Measurements from ENCODE around the gene DIRAS3. TPM values are rescaled to one million over a fixed set of nuclear protein-coding genes. Genes with fewer than 3 reads are reported as not detected.

The DIRAS3 gene
- total RNA-seq, 2 donors from 2014 or later: 0.42 to 0.69 TPM

GRCh38 chr1:68024635-68025338 lies 25.6 kb downstream of the DIRAS3 start:
- no peak overlapping the region for H3K4me3 ChIP-seq
- TF ChIP-seq, protein P1, sequence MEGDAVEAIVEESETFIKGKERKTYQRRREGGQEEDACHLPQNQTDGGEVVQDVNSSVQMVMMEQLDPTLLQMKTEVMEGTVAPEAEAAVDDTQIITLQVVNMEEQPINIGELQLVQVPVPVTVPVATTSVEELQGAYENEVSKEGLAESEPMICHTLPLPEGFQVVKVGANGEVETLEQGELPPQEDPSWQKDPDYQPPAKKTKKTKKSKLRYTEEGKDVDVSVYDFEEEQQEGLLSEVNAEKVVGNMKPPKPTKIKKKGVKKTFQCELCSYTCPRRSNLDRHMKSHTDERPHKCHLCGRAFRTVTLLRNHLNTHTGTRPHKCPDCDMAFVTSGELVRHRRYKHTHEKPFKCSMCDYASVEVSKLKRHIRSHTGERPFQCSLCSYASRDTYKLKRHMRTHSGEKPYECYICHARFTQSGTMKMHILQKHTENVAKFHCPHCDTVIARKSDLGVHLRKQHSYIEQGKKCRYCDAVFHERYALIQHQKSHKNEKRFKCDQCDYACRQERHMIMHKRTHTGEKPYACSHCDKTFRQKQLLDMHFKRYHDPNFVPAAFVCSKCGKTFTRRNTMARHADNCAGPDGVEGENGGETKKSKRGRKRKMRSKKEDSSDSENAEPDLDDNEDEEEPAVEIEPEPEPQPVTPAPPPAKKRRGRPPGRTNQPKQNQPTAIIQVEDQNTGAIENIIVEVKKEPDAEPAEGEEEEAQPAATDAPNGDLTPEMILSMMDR (IDR thresholded peaks at IDR 0.05): no peak
- H3K36me3 ChIP-seq: no peaks in the 10 kb centered on the region
- no peaks in the 10 kb centered on the region for H3K27me3 ChIP-seq
- H3K9me3 ChIP-seq: no peaks in the 10 kb centered on the region
- H3K4me1 ChIP-seq: no peaks in the 10 kb centered on the region
- no peak overlapping the region for H3K27ac ChIP-seq
- intact Hi-C loops (cut with DNase I): no loop called here
- DNase-seq: no peak
- H3K9ac ChIP-seq (ENCODE audit: low read depth in 2 of 2, low read length in 2 of 2): no peak overlapping the region

GRCh38 chr1:68016381-68016780 lies 34.0 kb downstream of the DIRAS3 start:
- Histone ChIP-seq H3K9ac (ENCODE audit: low read depth in 2 of 2, low read length in 2 of 2) (no peak overlapping the region), H3K27ac (no peak overlapping the region), H3K9me3 (no peaks in the 10 kb centered on the region), H3K27me3 (no peaks in the 10 kb centered on the region), H3K36me3 (no peaks in the 10 kb centered on the region), H3K4me1 (no peaks in the 10 kb centered on the region), H3K4me3 (no peak overlapping the region)
- TF ChIP-seq, protein P1 (IDR thresholded peaks at IDR 0.05): no peak
- DNase-seq: no peak
- intact Hi-C loops (cut with DNase I): loop anchor here (10.0 kb wide), 1 partner anchor 162 kb away; no protein-coding TSS in a partner anchor

GRCh38 chr1:68015971-68016370 lies 34.5 kb downstream of the DIRAS3 start:
- intact Hi-C loops (cut with DNase I): loop anchor here (10.0 kb wide), 1 partner anchor 161 kb away; no protein-coding TSS in a partner anchor
- H3K27me3 ChIP-seq: no peaks in the 10 kb centered on the region
- no peaks in the 10 kb centered on the region for H3K36me3 ChIP-seq
- TF ChIP-seq, protein P1 (IDR thresholded peaks at IDR 0.05): no peak
- no peak overlapping the region for H3K27ac ChIP-seq
- no peaks in the 10 kb centered on the region for H3K4me1 ChIP-seq
- no peak overlapping the region for H3K9ac ChIP-seq (ENCODE audit: low read depth in 2 of 2, low read length in 2 of 2)
- H3K9me3 ChIP-seq: no peaks in the 10 kb centered on the region
- no peak for DNase-seq
- no peak overlapping the region for H3K4me3 ChIP-seq

DNA sequence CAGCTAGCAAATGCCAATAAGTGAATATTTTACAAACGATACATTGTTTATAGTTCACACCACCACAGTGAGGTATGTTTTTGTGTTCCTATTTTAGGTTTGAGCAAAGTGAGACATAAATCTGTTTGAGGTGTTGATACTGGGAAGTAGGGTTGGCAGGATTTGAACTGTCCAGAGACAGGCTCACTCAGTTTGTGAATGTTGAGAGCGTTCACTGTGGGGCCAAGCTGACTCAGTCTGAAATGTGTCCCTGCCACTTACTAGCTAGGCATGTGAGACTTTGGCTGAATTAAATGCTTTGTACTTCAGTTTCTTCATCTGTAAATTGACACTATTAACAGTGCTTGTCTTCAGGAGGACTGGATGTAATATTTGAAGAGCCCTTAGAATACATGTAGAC lies 35.1 kb downstream of the DIRAS3 start:
- no peaks in the 10 kb centered on the region for H3K36me3 ChIP-seq
- no peak overlapping the region for H3K27ac ChIP-seq
- no peaks in the 10 kb centered on the region for H3K4me1 ChIP-seq
- no peaks in the 10 kb centered on the region for H3K9me3 ChIP-seq
- intact Hi-C loops (cut with DNase I): loop anchor here (10.0 kb wide), 1 partner anchor 161 kb away; no protein-coding TSS in a partner anchor
- no peak overlapping the region for H3K9ac ChIP-seq (ENCODE audit: low read depth in 2 of 2, low read length in 2 of 2)
- DNase-seq: no peak
- TF ChIP-seq, protein P1 (IDR thresholded peaks at IDR 0.05): no peak
- no peak overlapping the region for H3K4me3 ChIP-seq
- H3K27me3 ChIP-seq: no peaks in the 10 kb centered on the region

DNA sequence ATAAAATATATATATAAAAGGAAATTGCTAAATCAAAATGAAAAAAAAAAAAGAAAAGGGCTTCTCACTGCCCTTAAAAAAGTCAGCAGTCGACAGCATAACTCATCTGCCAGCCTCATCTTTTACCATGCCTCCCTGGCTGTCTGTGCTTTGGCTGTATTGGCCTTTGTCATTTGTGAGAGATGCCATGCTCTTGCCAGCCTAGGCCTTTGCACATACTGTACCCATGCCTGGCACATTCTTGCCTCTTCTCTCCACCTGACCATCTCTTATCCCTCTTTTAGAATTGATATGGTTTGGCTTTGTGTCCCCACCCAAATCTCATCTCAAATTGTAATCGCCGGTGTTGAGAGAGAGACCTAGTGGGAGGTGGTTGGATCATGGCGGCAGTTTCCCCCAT lies 37.1 kb downstream of the DIRAS3 start:
- intact Hi-C loops (cut with DNase I): loop anchor here (10.0 kb wide), 1 partner anchor 159 kb away; no protein-coding TSS in a partner anchor
- Histone ChIP-seq H3K27ac (no peak overlapping the region), H3K4me3 (no peak overlapping the region), H3K4me1 (no peaks in the 10 kb centered on the region), H3K36me3 (no peaks in the 10 kb centered on the region), H3K27me3 (no peaks in the 10 kb centered on the region), H3K9ac (ENCODE audit: low read depth in 2 of 2, low read length in 2 of 2) (no peak overlapping the region), H3K9me3 (no peaks in the 10 kb centered on the region)
- DNase-seq: no peak
- TF ChIP-seq, protein P1 (IDR thresholded peaks at IDR 0.05): no peak

All from colonic mucosa (tissue), 4 donors.